ENCODE results near the gene OBSCN.

DNA sequence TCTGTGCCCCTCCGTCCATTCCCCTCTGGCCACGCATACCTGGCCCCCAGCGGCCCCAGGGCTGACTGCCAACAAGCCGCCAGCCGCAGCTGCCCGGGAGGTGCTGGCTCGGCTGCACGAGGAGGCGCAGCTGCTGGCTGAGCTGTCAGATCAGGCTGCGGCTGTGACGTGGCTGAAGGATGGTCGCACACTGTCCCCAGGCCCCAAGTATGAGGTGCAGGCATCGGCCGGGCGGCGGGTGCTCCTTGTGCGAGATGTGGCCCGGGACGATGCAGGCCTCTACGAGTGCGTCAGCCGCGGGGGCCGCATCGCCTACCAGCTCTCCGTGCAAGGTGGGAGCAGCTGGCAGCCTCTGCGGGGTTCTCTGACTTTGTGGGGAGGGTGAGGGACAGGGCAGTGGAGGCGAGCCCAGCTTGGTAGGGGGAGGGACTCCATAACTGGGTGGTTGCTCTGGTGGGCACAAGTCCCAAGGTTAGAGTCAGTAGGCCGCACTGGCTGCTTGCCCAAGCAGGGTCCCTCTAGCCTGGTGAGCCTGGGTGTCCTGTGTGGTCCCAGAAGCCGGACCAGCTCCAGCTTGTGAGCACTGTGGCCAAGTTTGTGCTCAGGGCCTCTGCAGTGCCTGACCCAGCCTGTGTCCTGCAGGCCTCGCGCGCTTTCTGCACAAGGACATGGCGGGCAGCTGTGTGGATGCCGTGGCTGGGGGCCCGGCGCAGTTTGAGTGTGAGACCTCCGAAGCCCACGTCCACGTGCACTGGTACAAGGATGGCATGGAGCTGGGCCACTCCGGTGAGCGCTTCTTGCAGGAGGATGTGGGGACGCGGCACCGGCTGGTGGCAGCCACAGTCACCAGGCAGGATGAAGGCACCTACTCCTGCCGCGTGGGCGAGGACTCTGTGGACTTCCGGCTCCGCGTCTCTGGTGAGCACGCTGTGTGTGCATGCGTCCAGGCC lies 8.8 kb downstream of the OBSCN start:
- TF ChIP-seq CTCF (conservative IDR thresholded peaks at IDR 0.05; ENCODE audit: low read length), result no peak
- TF ChIP-seq EZH2phosphoT487 (IDR thresholded peaks at IDR 0.05; ENCODE audit: borderline replicate concordance, low read depth, low read length), result no peak

Data from OCI-LY7 (cell line).